ENCODE results near the gene DERL3.

Gene DERL3

DNA sequence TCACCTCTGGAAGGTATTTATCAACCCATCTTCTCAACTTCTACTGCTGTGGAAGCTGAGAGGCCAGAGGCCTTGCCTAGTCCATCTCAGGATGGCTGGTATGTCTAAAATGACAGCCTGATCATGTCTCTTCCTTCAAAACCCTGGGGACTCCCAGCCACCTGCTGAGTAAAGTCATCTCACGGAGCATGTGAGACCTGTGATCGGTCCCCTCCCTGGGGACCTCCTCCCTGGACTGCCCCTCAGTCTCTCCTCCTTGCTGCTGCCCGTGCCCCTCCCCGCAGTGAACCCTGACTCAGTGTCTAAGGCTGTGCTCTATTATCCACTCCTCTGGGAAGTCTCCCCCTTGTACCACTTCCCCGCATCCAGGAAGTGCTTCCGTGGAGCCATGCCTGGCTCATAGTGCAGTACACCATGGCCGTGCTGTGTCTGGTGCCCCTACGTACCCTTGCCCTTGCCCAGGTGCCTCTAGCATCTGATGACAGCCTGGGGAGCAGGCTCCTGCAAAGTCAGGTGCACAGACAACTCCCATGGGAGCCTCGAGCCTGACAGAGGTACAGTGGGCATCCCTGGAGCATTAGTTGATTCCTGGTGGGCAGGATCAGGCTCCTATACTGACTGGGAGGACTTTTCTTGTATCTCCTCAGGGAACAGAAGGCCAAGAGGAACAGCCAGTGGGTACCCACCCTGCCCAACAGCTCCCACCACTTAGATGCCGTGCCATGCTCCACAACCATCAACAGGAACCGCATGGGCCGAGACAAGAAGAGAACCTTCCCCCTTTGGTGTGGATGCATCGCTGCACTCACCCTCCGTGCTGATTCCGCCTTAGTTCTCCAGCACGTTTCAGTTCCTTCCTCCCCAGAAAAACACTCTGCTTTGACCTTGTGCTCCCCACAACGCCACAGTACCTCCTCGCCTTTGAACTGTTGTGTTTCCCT, 38.2 kb downstream of the DERL3 start:
- no peak for DNase-seq

DNA sequence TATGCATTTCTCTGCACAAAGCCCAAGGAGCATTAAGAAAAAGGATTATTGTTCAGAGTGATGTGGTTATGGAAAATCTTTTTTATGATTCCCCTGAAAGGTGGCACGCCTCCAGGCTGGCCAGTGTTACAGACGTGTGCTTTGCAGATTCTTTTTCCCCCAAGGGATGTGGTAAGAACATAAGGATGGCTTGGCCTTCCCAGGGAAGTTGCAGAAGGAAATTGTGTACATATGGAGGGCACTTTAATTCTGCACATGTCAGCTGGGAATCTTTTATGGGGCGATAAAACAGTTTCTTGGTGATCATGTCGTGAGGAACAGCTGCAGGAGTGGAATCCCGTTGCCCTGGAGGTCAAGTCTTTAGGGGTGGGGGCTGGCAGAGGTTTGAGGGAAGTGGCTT, 42.3 kb downstream of the DERL3 start:
- DNase-seq = no peak

DNA sequence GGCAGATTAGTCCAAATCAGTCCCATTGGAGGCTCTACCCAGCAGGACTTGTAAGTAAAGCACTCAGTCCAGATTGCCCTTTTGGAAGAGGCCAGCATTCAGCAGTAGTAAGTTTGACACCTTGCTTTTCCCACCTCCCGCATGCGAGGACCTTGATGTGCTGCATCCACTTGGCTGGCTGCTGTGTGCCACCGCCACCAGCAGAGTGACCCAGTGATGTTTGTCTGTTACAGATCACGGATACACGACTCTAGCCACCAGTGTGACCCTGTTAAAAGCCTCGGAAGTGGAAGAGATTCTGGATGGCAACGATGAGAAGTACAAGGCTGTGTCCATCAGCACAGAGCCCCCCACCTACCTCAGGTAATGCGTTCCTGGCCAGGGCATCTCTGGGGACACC, 45.5 kb downstream of the DERL3 start:
- no peak for DNase-seq

DNA sequence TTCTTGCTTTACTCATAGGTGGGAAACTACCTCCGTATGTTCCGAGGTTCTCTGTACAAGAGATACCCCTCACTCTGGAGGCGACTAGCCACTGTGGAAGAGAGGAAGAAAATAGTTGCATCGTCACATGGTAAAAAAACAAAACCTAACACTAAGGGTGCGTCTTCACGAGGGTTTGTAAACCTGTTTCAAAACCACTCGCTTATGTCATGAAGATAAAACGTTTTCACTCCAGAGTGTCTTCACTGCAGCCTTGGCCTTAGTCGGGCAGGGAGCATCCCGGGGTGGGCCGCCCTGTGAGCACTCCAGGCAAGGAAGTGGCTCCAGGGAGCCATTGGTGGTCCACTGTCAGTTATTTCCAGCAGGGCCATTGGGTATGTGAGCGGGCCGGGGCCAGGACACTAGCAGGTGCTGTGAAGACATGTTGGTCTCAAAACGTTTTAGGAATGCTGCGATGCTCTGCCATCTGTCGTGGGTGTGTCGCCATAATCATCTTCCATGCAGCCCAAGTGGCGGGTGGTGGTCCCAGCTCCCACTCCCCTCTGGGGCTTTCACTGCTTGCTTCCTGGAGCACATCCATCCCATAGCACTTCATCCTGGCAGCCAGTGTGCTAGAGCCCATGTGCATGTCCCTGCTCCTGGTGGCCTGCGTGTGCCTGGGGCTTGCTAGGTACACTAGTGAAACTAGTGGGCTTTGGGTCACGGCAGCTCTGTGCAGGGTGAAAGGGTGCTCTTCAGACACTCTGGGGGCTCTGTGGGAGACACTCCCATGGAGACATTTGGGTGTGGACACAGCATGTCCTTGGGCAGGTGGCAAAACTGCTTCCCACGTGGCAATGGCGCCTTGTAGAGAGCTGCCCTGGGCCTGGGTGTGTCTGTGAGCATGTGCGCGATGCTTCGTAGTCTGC, 46.8 kb downstream of the DERL3 start:
- DNase-seq = no peak

DNA sequence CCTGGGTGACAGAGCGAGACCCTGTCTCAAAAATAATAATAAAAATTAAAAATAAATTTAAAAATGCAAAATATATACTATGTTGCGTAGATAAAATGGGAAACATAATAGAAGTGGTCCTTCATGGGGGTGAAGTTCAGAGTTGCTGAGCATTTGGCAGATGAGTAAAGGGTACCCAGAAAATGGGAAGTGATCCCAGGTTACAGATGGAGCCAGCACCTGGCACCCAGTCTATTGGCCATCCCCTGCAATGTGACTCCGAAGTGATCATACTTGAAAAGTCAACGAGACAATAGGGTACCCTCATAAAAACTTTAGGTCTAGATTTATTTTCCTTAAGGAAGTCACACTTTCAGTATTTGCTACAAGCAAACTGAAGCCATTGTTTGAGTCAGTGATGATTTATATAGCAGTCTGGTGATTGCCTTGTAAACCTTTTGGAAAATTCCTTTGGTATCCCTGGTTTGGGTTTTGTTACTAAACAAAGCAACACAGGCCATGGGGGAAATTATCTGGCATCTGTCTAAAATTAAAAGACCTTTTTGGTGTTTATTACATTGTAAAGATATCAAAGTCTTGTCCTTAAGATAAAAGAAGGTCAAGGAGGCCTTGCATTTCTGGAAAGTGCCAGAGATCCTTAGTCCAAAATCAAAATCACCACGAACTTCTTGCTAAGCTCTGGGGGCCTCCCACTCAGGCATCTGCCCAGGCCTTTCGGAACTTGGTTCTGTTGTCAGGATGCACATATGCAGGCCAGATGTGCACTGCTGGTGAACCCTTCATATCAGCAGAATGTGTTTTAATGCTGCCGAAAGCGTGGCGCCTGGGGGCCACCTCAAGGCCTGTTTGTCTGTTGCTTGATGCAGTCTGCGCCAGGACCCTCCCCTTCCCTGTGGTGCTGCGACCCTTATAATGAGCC, 47.7 kb downstream of the DERL3 start:
- DNase-seq = no peak

DNA sequence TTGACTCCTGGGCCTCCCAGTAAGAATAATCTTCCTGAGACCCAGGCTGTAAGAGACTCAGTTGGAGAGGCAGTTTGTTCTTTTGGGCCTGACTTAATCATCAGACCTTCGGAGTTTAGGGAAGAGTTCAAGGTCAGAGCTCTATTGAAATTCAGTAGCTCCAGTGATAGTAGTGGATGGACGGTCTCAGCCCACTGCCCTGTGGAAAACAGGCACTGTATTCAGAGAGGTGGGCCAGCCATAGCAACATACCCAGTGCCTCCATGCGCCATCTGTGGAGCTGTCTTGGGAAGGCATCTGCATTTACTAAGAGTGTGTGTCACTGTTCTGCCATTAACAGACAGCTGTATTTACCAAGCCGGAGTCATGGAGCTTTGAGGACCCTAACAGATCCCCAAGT, 49.2 kb downstream of the DERL3 start:
- no peak for DNase-seq

DNA sequence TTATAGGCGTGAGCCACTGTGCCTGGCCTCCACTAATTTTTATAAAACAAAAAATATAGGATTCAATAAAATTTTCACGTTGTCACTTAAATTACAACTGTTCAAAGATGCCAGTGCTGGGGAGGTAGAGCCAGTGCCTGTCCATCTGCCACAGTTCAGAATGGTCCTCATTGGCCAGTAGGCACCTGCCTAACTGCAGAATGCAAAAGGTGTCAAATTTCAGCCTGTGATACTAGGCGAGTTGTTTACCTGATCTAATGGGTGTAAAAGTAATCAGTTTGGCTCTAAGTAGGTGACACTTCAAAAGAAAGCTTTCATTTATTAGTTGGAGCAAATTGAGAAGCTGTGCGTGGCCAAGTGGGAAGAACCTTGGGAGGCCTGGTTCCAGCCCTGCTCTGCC, 49.7 kb downstream of the DERL3 start:
- DNase-seq = no peak

DNA sequence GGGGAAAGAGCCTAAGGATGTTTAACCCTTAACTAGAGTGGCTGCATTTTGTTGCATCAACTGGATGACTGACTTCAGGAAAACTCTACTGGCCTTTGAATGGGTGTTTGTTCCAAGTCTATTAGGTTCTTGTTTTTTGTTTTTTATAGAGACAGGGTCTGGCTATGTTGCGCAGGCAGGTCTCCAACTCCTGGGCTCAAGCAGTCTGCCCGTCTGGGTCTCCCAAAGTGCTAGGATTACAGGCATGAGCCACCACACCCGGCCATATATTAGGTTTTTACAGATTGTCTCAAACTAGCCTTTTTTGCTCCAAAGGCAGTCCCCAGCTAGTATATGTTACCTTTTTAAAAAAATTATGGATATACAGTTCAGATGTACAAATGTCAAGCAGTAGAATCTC, 50.9 kb downstream of the DERL3 start:
- no peak for DNase-seq

DNA sequence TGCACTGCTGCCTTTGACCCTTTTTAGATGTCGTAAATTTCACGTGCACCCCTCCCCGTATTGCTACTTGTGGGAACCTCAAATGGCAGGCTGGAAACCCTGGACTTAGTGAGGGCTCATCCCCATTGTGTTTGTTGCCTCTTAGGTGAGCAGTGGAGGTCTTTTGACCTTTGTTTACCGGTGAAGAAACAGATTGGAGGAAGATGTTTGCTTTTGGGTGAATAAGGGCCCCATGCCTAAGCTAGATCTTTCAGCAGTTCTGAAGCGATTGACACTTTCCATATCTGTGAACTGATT, 51.3 kb downstream of the DERL3 start:
- no peak for DNase-seq

DNA sequence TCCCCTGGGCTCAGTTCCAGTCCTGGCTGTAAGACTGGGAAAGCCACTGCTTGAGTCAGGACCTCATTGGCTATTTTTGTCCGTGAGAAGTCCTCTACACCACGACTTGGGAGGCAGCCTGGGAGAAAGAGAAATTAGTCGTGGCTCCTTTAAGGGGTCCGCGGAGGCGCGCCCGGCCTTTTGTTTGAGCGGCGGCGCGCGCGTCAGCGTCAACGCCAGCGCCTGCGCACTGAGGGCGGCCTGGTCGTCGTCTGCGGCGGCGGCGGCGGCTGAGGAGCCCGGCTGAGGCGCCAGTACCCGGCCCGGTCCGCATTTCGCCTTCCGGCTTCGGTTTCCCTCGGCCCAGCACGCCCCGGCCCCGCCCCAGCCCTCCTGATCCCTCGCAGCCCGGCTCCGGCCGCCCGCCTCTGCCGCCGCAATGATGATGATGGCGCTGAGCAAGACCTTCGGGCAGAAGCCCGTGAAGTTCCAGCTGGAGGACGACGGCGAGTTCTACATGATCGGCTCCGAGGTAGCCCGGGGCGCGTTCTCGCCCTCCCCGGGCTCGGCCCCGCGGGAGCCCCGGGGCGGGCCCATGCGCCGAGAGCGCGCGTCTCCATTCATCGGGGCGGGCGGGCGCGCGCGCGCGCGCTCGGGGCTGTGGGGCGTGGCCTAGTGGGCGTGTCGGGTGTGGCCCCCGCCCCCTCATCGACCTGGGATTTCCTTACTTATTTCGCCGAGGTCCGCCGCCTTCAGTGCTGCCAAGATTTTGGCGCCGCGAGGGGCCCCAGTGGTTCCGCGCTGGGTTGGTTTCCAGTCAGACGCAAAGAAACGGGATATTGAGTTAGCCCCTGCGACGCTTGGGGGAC, 51.8 kb downstream of the DERL3 start, which contains the start of gene SMARCB1:
Gene SMARCB1, plus strand, starts transcription at position 215 of the 848 bp plus-strand sequence. Its CDS starts 204 bp downstream, at position 419.
- DNase-seq = peak; percentile 83

DNA sequence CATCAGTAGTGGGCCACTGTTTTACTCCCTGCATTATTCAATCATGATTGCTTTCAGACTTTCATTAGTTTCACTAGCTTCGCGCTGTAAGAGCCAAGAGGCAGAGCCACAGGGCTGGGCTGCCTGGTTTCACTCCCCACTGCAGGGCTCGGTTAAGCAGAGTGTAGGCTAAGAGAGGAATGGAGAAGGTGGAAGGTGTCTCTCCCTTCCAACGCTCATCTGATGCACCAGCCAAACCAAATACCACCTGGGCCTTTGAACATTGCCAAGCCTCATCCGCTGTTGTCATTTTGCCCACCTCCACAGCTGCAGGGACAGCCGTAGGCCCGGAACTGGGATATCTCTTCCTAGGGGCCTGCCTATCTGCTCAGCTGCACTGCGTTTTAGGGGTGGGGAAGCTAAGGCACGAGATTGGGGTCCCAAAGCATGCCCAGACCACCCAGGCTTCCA, 52.5 kb downstream of the DERL3 start:
- DNase-seq = no peak

Measured in stimulated activated naive CD4-positive, alpha-beta T cell treated with Interleukin-2 at 50 U/mL for 16 hours (primary cell).